GM18520 (cell line): ENCODE measurements around the gene GJD2.

Experiments
- ATAC-seq: cut with Tn5 transposase; IDR thresholded peaks from one replicate; pipeline ENCODE4 v1.9.1; 2021; ENCODE audit not compliant: unreplicated experiment

Gene GJD2

DNA sequence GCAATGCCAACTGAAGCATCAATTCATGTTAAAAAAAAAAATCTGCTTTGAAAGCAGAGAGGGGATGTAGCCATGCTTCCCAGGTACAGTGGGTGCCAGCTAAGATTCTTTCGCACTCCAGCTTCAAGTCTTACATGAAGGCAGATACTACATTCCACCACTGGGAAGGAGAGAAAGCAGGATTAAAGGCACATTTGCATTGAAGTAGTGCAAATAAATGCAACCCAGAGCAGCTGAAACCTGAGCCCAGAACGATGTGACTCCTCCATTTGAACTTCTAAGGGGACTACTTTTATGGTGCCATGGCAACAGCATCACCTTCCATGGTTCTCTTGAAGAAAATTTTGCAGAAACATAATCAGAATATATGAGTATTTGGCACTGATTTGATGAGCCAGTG, 19.1 kb upstream of the GJD2 start:
- ATAC-seq, result no peak

DNA sequence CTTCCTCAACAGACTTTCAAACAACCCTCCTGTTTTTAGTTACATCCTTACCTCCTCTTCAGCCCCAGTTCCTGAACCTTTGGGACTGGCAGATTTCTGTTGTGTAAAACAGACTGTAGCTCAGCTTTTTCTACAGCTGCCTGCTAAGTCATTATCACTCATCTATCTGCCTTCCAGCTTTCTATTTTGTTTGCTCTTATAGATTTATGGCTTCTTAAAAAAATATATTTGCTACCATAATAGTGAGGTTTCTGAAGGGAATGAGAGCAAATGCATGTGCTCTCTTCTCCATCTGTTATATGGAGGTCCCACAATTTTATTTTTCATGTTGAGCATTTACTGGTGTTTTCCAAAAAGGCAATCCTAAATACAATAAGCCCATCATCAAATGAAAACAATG, 18.2 kb upstream of the GJD2 start:
- ATAC-seq, result no peak

DNA sequence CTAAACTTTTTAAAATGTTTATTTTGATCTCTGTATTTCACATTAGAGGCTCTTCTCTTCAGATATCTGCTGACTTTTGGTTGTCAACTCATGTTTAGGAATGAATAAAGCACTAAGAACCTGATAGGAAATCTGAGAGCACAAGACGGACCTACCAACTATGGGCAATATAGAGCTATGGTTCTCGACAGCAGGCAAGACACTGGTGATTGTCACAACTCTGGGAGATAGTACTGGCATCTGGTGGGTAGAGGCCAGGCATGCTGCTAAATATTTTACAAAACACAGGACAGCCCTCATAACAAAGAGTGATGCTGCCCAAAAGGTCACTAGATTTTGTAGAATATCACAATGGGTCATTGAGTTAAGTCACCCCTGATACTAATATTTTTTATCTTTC, 17.5 kb upstream of the GJD2 start:
- no peak for ATAC-seq

DNA sequence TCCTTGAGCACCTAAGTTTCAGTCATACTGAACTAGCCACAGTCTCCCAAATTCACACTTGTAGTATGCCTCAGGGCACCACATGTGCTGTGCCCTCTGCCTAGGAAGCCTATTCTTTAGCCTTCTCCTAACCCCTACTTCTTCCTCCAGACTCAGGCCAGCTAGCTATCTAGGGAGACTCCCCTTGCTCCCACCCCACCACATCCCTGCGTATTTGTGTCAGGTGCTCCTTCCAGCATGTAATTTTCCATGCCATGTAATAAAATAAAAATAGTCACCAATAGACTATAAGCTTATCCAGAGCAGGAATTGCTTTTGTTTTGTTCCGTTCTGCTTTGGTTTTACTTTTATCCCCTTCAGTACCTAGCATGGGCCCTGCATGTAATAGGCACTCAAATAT, 14.9 kb upstream of the GJD2 start:
- no peak for ATAC-seq

DNA sequence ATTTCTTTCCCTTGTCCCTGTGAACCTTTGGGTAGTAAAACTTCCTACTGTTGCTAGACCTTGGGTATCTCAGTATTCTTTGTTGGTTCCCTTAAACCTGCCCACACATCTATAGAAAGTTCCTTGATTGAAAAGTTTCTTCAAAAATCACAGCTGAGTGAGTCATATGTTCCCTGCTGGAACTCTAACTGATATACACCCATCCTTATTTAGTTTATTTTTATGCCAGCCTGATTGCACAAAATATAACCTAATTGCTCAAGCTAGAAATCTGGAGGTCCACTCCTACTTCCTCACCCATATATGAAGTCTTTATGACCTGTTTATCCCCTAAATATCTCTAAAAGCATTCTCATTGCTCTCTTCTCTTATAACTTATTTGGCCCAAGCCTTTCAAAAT, 13.7 kb upstream of the GJD2 start:
- ATAC-seq, result no peak

DNA sequence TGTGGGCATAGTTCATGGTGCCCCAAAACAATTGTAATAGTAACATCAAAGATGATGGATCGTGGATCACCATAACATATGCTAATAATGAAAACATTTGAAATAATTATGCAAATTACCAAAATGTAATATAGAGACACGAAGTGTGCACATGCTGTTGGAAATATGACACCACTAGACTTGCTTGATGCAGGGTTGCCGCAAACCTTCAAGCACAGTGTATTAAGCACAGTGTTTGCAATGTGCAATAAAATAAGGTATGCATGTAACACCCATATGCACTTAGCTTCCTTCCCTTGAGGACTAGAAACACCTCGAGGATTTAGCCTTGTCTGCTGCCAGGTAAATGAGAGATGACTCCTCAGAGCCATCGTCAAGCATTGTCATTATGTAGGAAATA, 10.9 kb upstream of the GJD2 start:
- no peak for ATAC-seq

DNA sequence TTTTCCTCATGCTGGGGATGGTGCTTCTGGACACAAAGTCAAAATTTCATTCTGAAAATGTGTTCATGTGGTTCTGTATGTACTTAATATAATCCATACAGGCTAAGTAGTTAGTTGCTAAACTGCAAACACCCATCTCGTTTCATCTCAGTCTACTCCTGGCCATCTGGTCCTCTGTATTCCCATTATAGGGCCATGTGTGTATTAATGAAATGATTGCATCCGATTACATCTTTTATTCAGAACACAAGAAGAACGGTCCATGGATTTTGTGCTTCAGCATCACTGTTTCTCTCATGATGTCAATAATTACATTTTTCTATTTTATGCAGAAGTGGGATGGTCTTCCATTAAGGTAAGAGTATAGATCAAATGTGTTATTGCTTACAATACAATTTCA, 6.1 kb upstream of the GJD2 start:
- no peak for ATAC-seq

DNA sequence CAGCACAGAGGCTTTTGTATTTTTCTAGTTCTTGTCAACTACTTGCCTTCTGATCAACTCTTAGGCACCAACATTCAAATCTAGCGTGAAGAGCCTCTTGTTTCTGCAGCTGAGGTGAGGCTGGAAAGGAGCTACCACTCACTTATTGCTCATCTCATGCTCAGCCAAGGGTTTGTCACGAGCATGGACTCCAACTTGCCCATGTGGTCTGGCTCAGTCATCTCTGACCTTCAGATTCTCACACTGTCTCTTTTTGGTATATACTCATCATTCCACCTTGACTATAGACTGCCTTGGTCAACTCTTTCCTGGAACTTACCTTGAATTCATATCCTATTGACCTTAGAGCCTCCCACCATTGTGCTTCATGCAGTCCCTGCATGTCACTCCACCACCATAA, 5.2 kb upstream of the GJD2 start:
- no peak for ATAC-seq

DNA sequence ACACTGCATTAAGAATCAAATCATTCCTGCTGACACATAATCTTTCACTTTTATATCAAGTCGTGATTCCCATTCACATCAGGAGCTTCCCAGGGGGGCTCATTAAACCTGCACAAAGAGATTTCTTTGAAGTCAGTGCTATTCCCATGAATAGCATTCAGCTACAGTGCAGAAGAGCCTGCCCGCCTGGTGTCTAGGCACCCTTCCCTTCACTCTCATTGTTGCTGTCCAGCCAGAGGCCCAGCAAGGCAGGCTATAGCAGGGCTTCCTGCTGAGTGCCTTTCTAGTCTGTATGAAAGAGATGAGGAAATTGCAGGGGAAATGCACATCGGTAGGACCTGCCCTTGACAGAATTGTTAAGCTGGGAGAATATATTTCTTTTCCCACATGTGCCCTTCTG, 4.5 kb upstream of the GJD2 start:
- ATAC-seq, result no peak

DNA sequence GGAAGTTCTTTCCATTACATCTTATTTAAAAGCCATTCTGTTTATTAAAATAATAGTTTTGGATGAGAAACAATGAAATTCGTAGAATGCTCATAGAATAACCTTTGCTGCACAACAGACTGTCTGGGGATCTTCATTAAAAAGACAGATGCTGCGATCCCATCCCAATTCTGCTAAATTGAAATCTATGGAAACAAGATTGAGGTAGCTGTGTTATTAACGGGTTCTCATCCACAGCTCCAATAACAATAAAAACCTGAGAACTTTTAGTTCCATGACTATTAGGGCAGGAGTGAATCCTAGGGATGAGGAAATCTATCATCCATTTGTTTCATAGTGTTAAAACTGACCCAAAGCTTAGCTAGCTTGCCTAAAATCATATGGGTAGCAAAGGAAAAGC, 2.5 kb upstream of the GJD2 start:
- no peak for ATAC-seq

DNA sequence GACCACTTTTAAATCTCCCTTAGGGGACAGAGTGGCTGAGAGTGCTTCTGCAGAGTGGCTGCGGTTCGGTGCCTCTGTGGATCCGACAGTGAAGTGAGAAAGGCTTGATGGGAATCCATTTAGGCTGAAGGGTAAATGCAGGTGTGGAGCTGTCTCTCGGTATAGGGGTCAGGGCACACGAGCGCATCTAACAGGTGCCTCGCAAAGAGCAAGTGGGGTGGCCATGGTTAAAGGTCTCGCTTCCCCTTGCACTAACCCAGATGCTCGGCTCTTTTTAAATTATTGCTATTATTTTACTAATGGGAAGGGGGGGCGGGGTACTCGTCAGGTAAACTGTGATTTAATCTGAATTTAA, 598 bp upstream of the GJD2 start:
- ATAC-seq, result no peak

DNA sequence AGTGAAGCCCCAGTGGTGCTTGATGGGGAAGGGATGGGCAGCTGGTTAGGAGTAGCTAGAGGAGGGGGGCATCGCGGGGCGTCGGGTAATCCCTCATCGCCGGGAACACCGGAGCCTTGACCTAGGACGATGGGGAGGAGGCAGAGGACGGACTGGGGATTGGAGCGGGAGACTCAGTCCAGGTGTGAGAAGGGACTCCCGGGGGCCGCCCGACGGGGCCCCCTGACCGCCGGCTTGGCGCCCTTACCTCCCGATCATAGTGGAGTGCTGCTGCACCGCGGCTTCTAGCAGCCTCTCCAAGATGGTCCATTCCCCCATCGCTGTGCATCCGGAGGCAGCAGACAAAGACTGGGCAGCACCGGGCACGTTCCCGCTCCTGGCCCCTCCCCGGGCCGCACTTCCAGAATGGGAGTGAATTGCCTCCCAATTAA, 612 bp downstream of the GJD2 start:
- no peak for ATAC-seq

DNA sequence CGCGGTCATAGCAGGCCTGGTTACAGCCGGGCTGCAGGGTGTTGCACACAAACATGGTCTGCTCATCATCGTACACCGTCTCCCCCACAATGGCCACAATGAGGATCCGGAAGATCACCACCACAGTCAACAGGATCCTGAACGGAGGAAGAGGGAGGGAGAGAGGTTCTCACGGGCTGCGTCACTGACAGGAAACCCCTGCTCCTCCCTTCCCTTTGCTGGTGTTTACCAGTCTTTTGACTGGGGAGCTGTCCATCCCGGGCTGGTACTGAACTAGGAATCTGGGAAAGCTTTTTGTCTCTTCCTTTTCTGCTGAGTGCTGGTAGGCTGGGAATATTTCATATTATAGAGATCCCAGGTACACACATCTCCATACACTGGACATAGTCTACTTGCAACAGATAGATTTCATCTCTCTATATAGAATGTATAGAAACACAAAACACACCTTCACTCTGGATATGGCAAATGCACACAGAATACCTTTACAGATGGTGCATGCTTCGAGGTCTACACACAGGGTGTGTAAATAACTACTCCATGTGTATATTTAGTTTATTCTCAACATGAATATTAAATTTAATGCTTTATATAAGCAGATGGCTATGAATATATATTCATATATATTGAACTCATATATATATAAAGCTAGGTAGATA, 1.4 kb downstream of the GJD2 start:
- ATAC-seq, result no peak

DNA sequence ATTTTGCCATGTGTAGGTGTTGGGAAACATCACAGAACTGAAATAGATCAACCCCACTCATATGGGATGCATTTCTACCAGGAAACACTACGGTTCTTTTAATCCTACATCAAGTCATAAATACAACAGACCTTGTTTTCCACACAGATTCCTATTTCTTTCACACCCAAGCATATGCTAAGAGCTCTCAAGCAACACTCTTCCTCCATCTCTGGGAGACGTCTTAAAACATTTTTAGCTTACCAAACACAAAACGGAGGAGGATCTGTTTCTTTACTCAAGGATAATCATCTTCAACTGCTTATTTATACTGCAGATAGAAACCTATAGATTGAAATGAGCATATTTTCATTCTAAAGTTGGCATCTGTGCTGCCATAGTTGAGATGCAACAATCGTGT, 5.1 kb downstream of the GJD2 start:
- ATAC-seq, result no peak

DNA sequence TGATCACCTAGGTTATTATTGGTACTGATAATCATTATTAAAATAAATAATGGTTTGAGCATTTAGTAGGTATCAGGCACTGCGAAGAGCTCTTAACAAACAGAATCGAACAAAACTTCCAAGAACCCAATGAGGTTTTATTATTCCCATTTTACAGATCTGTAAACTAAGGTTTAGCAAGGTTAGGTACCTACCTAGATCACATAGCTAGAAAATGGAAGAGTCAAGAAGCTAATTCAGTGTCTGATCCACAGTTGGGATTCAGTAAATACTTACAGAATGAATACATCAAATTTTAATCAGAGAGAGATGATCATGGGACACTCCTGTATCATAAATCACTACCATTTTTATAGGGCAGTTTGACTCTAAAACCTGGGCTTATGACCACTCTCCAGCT, 15.5 kb downstream of the GJD2 start:
- ATAC-seq, result no peak

DNA sequence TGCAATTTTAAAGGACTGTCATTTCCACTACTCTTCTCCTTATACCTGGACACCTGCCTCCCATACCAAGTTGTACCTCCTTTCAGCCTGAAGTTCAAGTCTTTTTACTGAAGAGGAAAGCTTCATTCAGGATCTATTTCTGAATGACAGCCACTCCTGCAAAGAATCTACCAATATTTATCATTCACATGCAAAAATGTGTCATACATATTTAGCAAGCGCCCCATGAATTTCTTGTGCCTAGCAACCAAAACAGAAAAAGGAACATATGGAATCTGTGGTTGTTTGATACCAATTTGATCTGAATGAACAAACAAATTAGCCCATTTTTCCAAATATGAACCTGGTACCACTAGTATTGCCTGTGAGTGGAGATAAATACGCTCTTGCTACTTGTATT, 16.8 kb downstream of the GJD2 start:
- ATAC-seq, result no peak

DNA sequence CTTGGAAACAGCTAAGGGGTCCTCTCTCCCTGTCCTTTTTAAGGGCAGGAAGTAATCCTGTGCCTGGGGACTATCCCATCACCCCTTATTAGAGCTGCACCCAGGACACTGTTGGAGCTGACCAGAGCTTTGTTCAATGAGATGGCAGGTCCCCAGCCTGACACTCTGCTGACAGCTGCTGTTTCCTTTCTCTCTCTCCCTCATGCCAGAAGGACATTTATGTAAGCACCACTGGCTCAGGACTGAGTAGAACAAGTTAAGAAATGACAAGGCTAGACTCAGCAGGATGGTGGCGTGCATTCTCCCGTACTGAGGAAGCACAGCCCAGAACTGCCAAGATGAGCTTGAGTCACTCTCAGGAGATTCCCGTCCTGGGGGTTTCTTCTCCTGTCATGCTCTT, 17.3 kb downstream of the GJD2 start:
- no peak for ATAC-seq

DNA sequence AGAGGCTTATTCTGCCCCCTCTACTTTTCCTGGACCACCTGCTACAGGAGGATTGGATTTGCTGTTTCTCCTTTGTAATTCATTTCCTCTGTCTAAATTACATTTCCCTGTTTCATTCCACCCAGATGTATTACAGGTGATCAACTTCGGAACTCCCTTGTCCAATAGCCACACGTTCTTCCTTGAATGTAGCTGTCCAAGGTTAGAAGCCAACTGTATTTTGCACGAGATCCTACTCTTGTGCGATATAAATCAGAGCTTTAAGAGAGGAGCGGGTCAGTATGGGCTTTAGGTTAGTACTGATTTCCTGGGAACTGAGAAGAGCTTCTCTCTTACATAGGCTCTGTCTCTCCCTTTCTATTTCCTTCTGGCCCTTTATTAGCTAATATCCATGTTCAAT, 20.5 kb downstream of the GJD2 start:
- no peak for ATAC-seq

DNA sequence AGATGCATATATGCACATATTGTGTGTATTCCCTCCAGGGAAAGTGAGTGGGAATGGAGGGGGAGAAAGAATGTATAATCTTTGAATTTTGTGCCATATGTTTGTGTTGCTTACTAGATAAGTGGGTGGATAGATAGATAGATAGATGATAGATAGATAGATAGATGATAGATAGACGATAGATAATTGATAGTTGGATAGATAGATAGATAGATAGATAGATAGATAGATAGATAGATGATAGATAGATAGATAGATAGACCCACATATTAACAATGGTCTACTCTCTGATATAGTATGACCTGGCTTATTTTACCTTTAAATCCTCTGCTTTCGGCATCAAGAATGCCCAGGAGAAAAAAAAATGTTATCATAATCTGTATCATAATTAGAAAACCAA, 21.2 kb downstream of the GJD2 start:
- no peak for ATAC-seq

DNA sequence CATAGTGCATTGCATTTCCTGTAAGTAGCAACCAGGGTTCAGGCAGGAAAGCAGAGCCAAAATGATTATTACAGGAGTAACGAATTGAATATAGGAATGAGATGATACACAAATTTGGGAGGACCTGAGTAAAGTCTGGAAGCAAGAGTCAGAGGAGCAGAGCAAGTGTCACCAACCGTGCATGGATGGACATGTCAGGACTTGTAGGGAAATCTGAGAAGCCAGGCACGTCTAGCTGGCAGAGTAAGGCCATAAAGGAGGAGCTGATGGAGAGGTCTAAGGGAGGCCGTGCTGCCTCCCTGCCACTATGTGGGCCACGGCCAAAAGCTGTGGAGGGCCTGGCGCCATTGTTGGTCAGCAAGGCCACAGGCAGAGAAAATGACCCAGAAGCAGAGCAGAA, 22.4 kb downstream of the GJD2 start:
- ATAC-seq, result no peak

DNA sequence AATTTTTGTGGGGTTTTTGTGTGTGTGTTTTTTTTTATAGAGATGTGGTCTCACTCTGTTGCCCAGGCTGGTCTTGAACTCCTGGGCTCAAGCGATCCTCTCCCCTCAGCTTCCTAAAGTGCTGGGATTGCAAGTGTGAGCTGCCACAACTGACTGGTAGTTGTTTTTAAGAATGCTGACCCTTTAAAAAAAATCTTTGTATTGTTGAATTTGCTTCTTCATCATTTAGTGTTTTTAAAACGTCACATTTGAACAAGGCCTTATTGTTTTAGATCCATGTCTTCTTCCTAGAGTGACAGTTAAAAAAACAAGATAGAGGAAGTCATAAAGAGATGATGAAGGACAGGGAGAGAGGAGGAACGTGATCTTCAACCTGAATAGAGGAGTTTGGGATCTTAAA, 24.1 kb downstream of the GJD2 start:
- ATAC-seq, result no peak

DNA sequence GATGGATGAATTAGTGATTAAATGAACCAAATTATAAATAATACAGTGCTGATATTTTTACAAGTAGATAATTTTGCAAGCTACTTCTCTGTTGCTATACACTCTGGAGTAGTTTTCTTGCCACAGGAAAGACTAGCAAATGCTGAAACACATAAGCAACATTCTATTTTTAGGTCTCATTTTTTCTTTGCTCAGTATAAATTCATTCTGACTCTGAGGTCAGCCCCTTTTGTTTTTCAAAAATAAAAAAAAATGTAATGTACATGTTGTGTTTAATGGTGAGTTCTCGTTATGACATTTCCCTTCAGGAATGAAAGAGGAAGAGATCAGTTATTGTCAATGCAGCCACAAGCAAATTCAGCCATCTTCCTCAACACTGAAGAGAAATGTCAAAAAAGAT, 24.9 kb downstream of the GJD2 start:
- no peak for ATAC-seq

DNA sequence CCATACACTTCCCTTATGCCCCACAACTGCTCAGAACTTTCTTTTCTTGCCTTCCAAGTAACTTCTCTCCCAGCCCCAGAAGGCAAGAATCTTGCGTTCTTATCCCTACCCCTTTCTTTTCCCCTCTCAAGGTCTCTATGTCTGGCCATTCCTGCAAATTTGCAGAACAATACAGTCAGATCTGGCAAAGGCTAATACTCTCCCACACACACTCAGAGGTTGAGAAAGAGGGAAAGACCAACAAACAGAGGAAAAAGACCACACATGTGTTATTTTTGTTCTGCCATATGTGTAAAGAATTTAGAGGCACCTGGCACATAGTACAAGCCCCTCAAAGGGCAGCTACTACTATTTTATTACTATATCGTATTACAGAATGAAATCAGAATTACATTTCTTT, 25.7 kb downstream of the GJD2 start:
- ATAC-seq, result no peak
